HepG2 (cell line): ENCODE data around the gene COBL. TPM values are rescaled to one million over a fixed set of nuclear protein-coding genes. Genes with fewer than 3 reads are reported as not detected.

ENCODE experiments used
- ATAC-seq: fragments of 200-7000 bp; cut with Tn5 transposase; 3 replicates; pipeline ENCODE4 v1.9.1; 2020; ENCODE audit warnings: mild to moderate bottlenecking, moderate library complexity
- BruUV-seq: library from RNA; stranded (reverse); fragments of 400-500 nt; replicated peaks from 2 replicates; lab custom pipeline; 2021; lab: Mats Ljungman, UMichigan
- CTCF ChIA-PET: fragments of 300-600 bp; formaldehyde crosslinking; extraction: SDS; loops from one replicate; lab custom pipeline; 2021; ENCODE audit warnings: low total read pairs, inconsistent platforms, low intra/inter-chr PET ratio; lab: Yijun Ruan, JAX
- POLR2A ChIA-PET: fragments of 350-600 bp; sonication (Branson Sonifier 250); formaldehyde crosslinking; loops from one replicate; lab custom pipeline; 2020; ENCODE audit warnings: antibody characterized with exemption, inconsistent platforms; lab: Yijun Ruan, JAX
- DNase-seq: peaks from one replicate; pipeline ENCODE4 v3.0.0-alpha.2; 2015; ENCODE audit warnings: low spot score
- FAIRE-seq: peaks from 3 replicates; lab custom pipeline; 2011; peaks lifted over from hg19 to GRCh38; lab: Jason Lieb, UNC
- H2AFZ ChIP-seq: one replicate; pipeline ENCODE4 v1.6.1; 2011; ENCODE audit warnings: low read length, inconsistent platforms
- H3K27ac ChIP-seq: fragments of 300-600 bp; 3 replicates; pipeline ENCODE4 v1.8.0; 2011; ENCODE audit warnings: mixed run types, mild to moderate bottlenecking, mixed read lengths, low read length, inconsistent platforms; ENCODE audit not compliant: insufficient read depth; ENCODE audit errors: extremely low read length
- H3K27me3 ChIP-seq, 2 experiments: fragments of 200-600 bp in 1 of 2; 2 replicates in 1 of 2; 3 replicates in 1 of 2; pipeline versions ENCODE4 v1.6.0 to v1.8.0; 2011; ENCODE audit warnings: low read length in 2 of 2, mild to moderate bottlenecking in 2 of 2, moderate library complexity in 2 of 2, inconsistent platforms in 1 of 2; ENCODE audit not compliant: insufficient read depth in 2 of 2, control insufficient read depth in 1 of 2
- H3K36me3 ChIP-seq, 2 experiments: fragments of 200-600 bp in 1 of 2; replicated peaks in 1 of 2; 2 replicates in 1 of 2; 3 replicates in 1 of 2; pipeline versions ENCODE4 v1.5.1 to v1.8.0; 2011; ENCODE audit warnings: low read length in 2 of 2, inconsistent platforms in 1 of 2; ENCODE audit not compliant: insufficient read depth in 2 of 2, control insufficient read depth in 1 of 2
- H3K4me1 ChIP-seq: 2 replicates; pipeline ENCODE4 v1.5.1; 2012; ENCODE audit warnings: low read length, inconsistent platforms; ENCODE audit not compliant: insufficient read depth
- H3K4me2 ChIP-seq: 2 replicates; pipeline ENCODE4 v1.6.0; 2011; ENCODE audit warnings: low read depth, low read length, inconsistent platforms
- H3K4me3 ChIP-seq, 3 experiments: fragments of 200-600 bp in 1 of 3; sonication (generic), shearing (Covaris generic) in 1 of 3; replicated peaks in 1 of 3; 2 replicates each; pipeline ENCODE4 v1.5.1; 2011 to 2016; ENCODE audit warnings: low read length in 3 of 3, inconsistent platforms in 2 of 3, low read depth in 2 of 3, mild to moderate bottlenecking in 2 of 3, control low read depth in 1 of 3, mixed read lengths in 1 of 3; ENCODE audit not compliant: insufficient read depth in 1 of 3
- H3K79me2 ChIP-seq: one replicate; pipeline ENCODE4 v1.6.1; 2011; ENCODE audit warnings: low read length, inconsistent platforms; ENCODE audit not compliant: insufficient read depth
- H3K9ac ChIP-seq: 2 replicates; pipeline ENCODE4 v1.6.0; 2011; ENCODE audit warnings: mild to moderate bottlenecking, low read depth, low read length, inconsistent platforms; ENCODE audit not compliant: insufficient read depth
- H3K9me3 ChIP-seq: 2 replicates; pipeline ENCODE4 v1.5.1; 2012; ENCODE audit warnings: mild to moderate bottlenecking, low read length
- H4K20me1 ChIP-seq: 2 replicates; pipeline ENCODE4 v1.6.0; 2011; ENCODE audit warnings: inconsistent platforms, mild to moderate bottlenecking, low read length, moderate library complexity; ENCODE audit not compliant: insufficient read depth
- ATRX ChIP-seq: sonication (generic); formaldehyde crosslinking; IDR thresholded peaks from 2 replicates; pipeline ENCODE4 v1.4.0; 2020; ENCODE audit warnings: missing genetic modification reagents, borderline replicate concordance
- CBX2 ChIP-seq, 2 experiments: fragments of 200-600 bp in 1 of 2; sonication (generic); formaldehyde crosslinking in 1 of 2; IDR thresholded peaks; 2 replicates each; pipeline versions ENCODE4 v1.7.0 to v1.8.1; 2018 to 2022; ENCODE audit warnings: low read depth in 2 of 2, low read length in 1 of 2, mild to moderate bottlenecking in 1 of 2, missing genetic modification reagents in 1 of 2
- HDAC1 ChIP-seq: sonication (generic); formaldehyde crosslinking; IDR thresholded peaks from 2 replicates; pipeline ENCODE4 v1.5.1; 2020; ENCODE audit warnings: mild to moderate bottlenecking, missing genetic modification reagents
- U2AF1 ChIP-seq: fragments of 200-400 bp; formaldehyde crosslinking; optimal IDR thresholded peaks from 2 replicates; pipeline ENCODE3; 2017; ENCODE audit warnings: mild to moderate bottlenecking, low read depth, low read length
- ZC3H13 ChIP-seq: sonication (generic); formaldehyde crosslinking; IDR thresholded peaks from 2 replicates; pipeline ENCODE4 v1.8.1; 2023; ENCODE audit warnings: mild to moderate bottlenecking, missing genetic modification reagents, moderate library complexity
- ZFP36 ChIP-seq: fragments of 150-350 bp; IDR thresholded peaks from 2 replicates; pipeline ENCODE4 v1.6.1; 2018; ENCODE audit warnings: borderline replicate concordance, low read length, low read depth; ENCODE audit not compliant: partially characterized antibody
- ZNF232 ChIP-seq: sonication (generic); formaldehyde crosslinking; IDR thresholded peaks from 2 replicates; pipeline ENCODE4 v1.4.0; 2020; ENCODE audit warnings: missing genetic modification reagents, borderline replicate concordance
- ZNF510 ChIP-seq: sonication (generic); formaldehyde crosslinking; IDR thresholded peaks from 2 replicates; pipeline ENCODE4 v1.4.0; 2020; ENCODE audit warnings: low read depth, mild to moderate bottlenecking, missing genetic modification reagents
- ZNF562 ChIP-seq: sonication (generic); formaldehyde crosslinking; IDR thresholded peaks from 2 replicates; pipeline ENCODE4 v1.8.0; 2022; ENCODE audit warnings: missing genetic modification reagents, borderline replicate concordance
- ZNF768 ChIP-seq: sonication (generic); formaldehyde crosslinking; IDR thresholded peaks from 2 replicates; pipeline ENCODE4 v1.4.0; 2020; ENCODE audit warnings: missing genetic modification reagents
- ZNF878 ChIP-seq: sonication (generic); formaldehyde crosslinking; IDR thresholded peaks from 2 replicates; pipeline ENCODE4 v1.8.1; 2023; ENCODE audit warnings: mild to moderate bottlenecking, missing genetic modification reagents, moderate library complexity
- WGBS: methylation state at CpG from one replicate; pipeline ENCODE4 v1.1.6; 2017; ENCODE audit warnings: low lambda C conversion rate; 5-methylcytosine and 5-hydroxymethylcytosine counted together
- in situ Hi-C: cut with HindIII; loops from 2 replicates; pipeline ENCODE4 v1.10.0; 2017; ENCODE audit warnings: low pct_unique_long_range_greater_than_20kb; ENCODE audit not compliant: extremely low pct_ligation_motif_present
- intact Hi-C: fragments of 100-400 bp; cut with micrococcal nuclease; formaldehyde crosslinking; loops from one replicate; pipeline ENCODE4 v1.10.0; 2022; ENCODE audit not compliant: unreplicated experiment
- polyA plus RNA-seq, 8 experiments: library from polyadenylated mRNA; depleted of rRNA in 3 of 8; stranded (reverse) in 7 of 8; unstranded in 1 of 8; fragments of >200 nt; fragmentation: Illumina TruSeq in 4 of 8; extraction: Trizol in 4 of 8; gene quantifications; 2 replicates each; pipeline versions ENCODE4 v1.2.1 to v1.2.3, GENCODE V29; 2011 to 2016; ENCODE audit warnings: low read depth in 4 of 8, missing spikeins in 1 of 8, mixed read lengths in 1 of 8; ENCODE audit not compliant: insufficient read depth in 1 of 8
- total RNA-seq, 5 experiments: library from RNA; depleted of rRNA; stranded (reverse); fragments of >200 nt; fragmentation: Illumina TruSeq; extraction: Trizol; gene quantifications; 2 replicates each; pipeline ENCODE4 v1.2.3, GENCODE V29; 2016; ENCODE audit warnings: low read depth in 1 of 5
- TF ChIP-seq, protein P1 (sequence below): IDR thresholded peaks from 2 replicates; pipeline ENCODE4 v1.6.1; 2012; ENCODE audit warnings: low read depth, low read length, improper control_type of control experiment
- TF ChIP-seq, protein P2 (sequence below): IDR thresholded peaks from 2 replicates; pipeline ENCODE4 v1.6.1; 2018; ENCODE audit warnings: missing genetic modification reagents
- TF ChIP-seq, protein P3 (sequence below): sonication (generic); formaldehyde crosslinking; IDR thresholded peaks from 2 replicates; pipeline ENCODE4 v1.9.0; 2021; ENCODE audit warnings: missing genetic modification reagents, borderline replicate concordance
- TF ChIP-seq, protein P4 (sequence below): sonication (generic); formaldehyde crosslinking; IDR thresholded peaks from 2 replicates; pipeline ENCODE4 v1.5.1; 2020; ENCODE audit warnings: mild to moderate bottlenecking, missing genetic modification reagents, borderline replicate concordance
- TF ChIP-seq, protein P5 (sequence below): IDR thresholded peaks from 2 replicates; pipeline ENCODE4 v1.6.1; 2016; ENCODE audit warnings: mild to moderate bottlenecking

Gene COBL
- total and polyA plus RNA-seq, 2 of the 13 experiments (the other 11 are each of a cell fraction or from before 2014, with no cell fraction given): 3.8 to 4.9 TPM

DNA sequence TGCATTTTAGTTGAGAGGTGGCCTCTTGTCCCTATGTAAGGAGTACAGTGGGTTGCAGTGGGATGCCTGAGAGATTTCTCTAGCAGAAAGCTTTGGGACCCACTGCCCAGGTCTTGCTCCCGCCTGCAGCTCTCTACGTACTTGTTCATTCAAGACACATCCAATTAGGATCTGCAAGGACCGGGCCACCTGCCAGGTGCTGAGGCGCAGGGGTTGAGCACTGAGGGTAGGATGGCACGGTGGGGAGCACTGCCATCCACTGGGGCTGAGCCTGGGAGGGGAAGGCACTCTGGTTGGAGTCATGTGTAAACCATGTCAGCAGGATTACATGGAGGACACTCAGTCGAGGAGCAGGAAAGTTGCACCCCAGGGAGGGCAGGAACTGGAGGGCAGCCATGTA is 342.8 kb downstream of the COBL start:
- Histone ChIP-seq H3K9ac (no peak overlapping the region), H3K4me1 (no peaks in the 10 kb centered on the region), H4K20me1 (no peaks in the 10 kb centered on the region), H3K4me3 (no peak overlapping the region)
- no peak for ATAC-seq
- in situ Hi-C loops: no loop called here
- TF ChIP-seq ZNF232 (CRISPR knock-in tag) (no peak), ZFP36 (no peak), ZNF768 (CRISPR knock-in tag) (no peak), U2AF1 (no peak), ATRX (CRISPR knock-in tag) (no peak), HDAC1 (CRISPR knock-in tag) (no peak), ZNF562 (no peak), CBX2 (IDR thresholded peaks at IDR 0.05; ENCODE audit: low read depth, low read length) (no peak), CBX2 (CRISPR knock-in tag; IDR thresholded peaks at IDR 0.05; ENCODE audit: low read depth) (no peak), ZC3H13 (CRISPR knock-in tag) (no peak), ZNF878 (CRISPR knock-in tag) (no peak), ZNF510 (CRISPR knock-in tag) (no peak)
- TF ChIP-seq, protein P1, sequence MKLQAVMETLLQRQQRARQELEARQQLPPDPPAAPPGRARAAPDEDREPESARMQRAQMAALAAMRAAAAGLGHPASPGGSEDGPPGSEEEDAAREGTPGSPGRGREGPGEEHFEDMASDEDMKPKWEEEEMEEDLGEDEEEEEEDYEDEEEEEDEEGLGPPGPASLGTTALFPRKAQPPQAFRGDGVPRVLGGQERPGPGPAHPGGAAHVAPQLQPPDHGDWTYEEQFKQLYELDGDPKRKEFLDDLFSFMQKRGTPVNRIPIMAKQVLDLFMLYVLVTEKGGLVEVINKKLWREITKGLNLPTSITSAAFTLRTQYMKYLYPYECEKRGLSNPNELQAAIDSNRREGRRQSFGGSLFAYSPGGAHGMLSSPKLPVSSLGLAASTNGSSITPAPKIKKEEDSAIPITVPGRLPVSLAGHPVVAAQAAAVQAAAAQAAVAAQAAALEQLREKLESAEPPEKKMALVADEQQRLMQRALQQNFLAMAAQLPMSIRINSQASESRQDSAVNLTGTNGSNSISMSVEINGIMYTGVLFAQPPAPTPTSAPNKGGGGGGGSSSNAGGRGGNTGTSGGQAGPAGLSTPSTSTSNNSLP: no peak
- TF ChIP-seq, protein P2, sequence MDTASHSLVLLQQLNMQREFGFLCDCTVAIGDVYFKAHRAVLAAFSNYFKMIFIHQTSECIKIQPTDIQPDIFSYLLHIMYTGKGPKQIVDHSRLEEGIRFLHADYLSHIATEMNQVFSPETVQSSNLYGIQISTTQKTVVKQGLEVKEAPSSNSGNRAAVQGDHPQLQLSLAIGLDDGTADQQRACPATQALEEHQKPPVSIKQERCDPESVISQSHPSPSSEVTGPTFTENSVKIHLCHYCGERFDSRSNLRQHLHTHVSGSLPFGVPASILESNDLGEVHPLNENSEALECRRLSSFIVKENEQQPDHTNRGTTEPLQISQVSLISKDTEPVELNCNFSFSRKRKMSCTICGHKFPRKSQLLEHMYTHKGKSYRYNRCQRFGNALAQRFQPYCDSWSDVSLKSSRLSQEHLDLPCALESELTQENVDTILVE (CRISPR knock-in tag): no peak
- TF ChIP-seq, protein P3, sequence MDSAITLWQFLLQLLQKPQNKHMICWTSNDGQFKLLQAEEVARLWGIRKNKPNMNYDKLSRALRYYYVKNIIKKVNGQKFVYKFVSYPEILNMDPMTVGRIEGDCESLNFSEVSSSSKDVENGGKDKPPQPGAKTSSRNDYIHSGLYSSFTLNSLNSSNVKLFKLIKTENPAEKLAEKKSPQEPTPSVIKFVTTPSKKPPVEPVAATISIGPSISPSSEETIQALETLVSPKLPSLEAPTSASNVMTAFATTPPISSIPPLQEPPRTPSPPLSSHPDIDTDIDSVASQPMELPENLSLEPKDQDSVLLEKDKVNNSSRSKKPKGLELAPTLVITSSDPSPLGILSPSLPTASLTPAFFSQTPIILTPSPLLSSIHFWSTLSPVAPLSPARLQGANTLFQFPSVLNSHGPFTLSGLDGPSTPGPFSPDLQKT (CRISPR knock-in tag): no peak
- TF ChIP-seq, protein P4, sequence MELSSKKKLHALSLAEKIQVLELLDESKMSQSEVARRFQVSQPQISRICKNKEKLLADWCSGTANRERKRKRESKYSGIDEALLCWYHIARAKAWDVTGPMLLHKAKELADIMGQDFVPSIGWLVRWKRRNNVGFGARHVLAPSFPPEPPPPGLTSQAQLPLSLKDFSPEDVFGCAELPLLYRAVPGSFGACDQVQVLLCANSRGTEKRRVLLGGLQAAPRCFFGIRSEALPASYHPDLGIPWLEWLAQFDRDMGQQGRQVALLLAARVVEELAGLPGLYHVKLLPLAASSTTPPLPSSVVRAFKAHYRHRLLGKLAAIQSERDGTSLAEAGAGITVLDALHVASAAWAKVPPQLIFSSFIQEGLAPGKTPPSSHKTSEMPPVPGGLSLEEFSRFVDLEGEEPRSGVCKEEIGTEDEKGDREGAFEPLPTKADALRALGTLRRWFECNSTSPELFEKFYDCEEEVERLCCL (CRISPR knock-in tag): no peak
- TF ChIP-seq, protein P5, sequence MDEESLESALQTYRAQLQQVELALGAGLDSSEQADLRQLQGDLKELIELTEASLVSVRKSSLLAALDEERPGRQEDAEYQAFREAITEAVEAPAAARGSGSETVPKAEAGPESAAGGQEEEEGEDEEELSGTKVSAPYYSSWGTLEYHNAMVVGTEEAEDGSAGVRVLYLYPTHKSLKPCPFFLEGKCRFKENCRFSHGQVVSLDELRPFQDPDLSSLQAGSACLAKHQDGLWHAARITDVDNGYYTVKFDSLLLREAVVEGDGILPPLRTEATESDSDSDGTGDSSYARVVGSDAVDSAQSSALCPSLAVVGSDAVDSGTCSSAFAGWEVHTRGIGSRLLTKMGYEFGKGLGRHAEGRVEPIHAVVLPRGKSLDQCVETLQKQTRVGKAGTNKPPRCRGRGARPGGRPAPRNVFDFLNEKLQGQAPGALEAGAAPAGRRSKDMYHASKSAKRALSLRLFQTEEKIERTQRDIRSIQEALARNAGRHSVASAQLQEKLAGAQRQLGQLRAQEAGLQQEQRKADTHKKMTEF (CRISPR knock-in tag): no peak
- TF ChIP-seq, all 625 proteins: peak for 0
- no peak overlapping the region for H2AFZ ChIP-seq
- FAIRE-seq: no peak
- ChIA-PET CTCF (no interaction called here), POLR2A (no interaction called here)
- no peak overlapping the region for H3K27ac ChIP-seq
- BruUV-seq: no TSS peak
- no peaks in the 10 kb centered on the region for H3K79me2 ChIP-seq
- 0% methylated on average over 1 of the region's 6 CpGs for WGBS
- DNase-seq: no peak
- no peaks in the 10 kb centered on the region for H3K9me3 ChIP-seq
- H3K36me3 ChIP-seq: no peaks in the 10 kb centered on the region
- H3K27me3 ChIP-seq: peaks cover 0 to 6% of the 10 kb centered on the region in 2 experiments; a peak in 2 of 5 replicates
- H3K4me2 ChIP-seq: no peak overlapping the region
- intact Hi-C loops: no loop called here
